Measurements from ENCODE around the gene SGPL1.
A peak's percentile ranks its signal among the peaks of the same experiment; 100 is the strongest.

SGPL1 gene

GRCh38 chr10:70811881-70812280 is 3.9 kb upstream of the SGPL1 start:
- no peak for DNase-seq (ENCODE audit: low spot score)

GRCh38 chr10:70812814-70813213 is 2.9 kb upstream of the SGPL1 start:
- no peak for DNase-seq (ENCODE audit: low spot score)

GRCh38 chr10:70814126-70814525 is 1.6 kb upstream of the SGPL1 start:
- DNase-seq (ENCODE audit: low spot score), result no peak

- peak; percentile 40 for DNase-seq (ENCODE audit: low spot score)
Observed at GRCh38 chr10:70816220-70816894, 609 bp downstream of the SGPL1 start.

- DNase-seq (ENCODE audit: low spot score), result no peak
Observed at GRCh38 chr10:70820976-70821750, 5.4 kb downstream of the SGPL1 start.

GRCh38 chr10:70822076-70822820 is 6.5 kb downstream of the SGPL1 start:
- no peak for DNase-seq (ENCODE audit: low spot score)

- no peak for DNase-seq (ENCODE audit: low spot score)
Observed at GRCh38 chr10:70827086-70827757, 11.5 kb downstream of the SGPL1 start.

GRCh38 chr10:70828923-70829322 is 13.2 kb downstream of the SGPL1 start:
- DNase-seq (ENCODE audit: low spot score), result no peak

GRCh38 chr10:70829543-70829942 is 13.8 kb downstream of the SGPL1 start:
- DNase-seq (ENCODE audit: low spot score), result no peak

- DNase-seq (ENCODE audit: low spot score), result no peak
Observed at GRCh38 chr10:70830164-70830563, 14.4 kb downstream of the SGPL1 start.

- no peak for DNase-seq (ENCODE audit: low spot score)
Observed at GRCh38 chr10:70832221-70832620, 16.5 kb downstream of the SGPL1 start.

GRCh38 chr10:70832852-70833528 is 17.2 kb downstream of the SGPL1 start:
- DNase-seq (ENCODE audit: low spot score), result no peak

GRCh38 chr10:70833601-70834000 is 17.9 kb downstream of the SGPL1 start:
- DNase-seq (ENCODE audit: low spot score), result no peak

GRCh38 chr10:70834021-70834420 is 18.3 kb downstream of the SGPL1 start:
- no peak for DNase-seq (ENCODE audit: low spot score)

- DNase-seq (ENCODE audit: low spot score), result no peak
Observed at GRCh38 chr10:70834441-70835151, 18.8 kb downstream of the SGPL1 start.

- DNase-seq (ENCODE audit: low spot score), result no peak
Observed at GRCh38 chr10:70836319-70836718, 20.6 kb downstream of the SGPL1 start.

- DNase-seq (ENCODE audit: low spot score), result no peak
Observed at GRCh38 chr10:70837660-70838059, 21.9 kb downstream of the SGPL1 start.

- no peak for DNase-seq (ENCODE audit: low spot score)
Observed at GRCh38 chr10:70838270-70838805, 22.6 kb downstream of the SGPL1 start.

- no peak for DNase-seq (ENCODE audit: low spot score)
Observed at GRCh38 chr10:70840836-70841235, 25.1 kb downstream of the SGPL1 start.

GRCh38 chr10:70843333-70843732 is 27.6 kb downstream of the SGPL1 start:
- DNase-seq (ENCODE audit: low spot score), result no peak
